HUDEP-2 (cell line): ENCODE measurements around the gene ALCAM.
"Not testable (repeated sequence)": the region's sequence is repeated elsewhere in the genome, so short reads cannot be mapped to it uniquely, and the experiment has no call there.

ENCODE experiments used
- DNase-seq, 76 experiments: peaks; one replicate each; lab custom pipeline; 2025; ENCODE audit not compliant: unreplicated experiment in 76 of 76; lab: John Stamatoyannopoulos, UW

ALCAM gene

GRCh38 chr3:105561876-105562275 lies 195.2 kb downstream of the ALCAM start:
- DNase-seq = no peak

- no peak for DNase-seq
Observed at GRCh38 chr3:105564546-105565288, 198.0 kb downstream of the ALCAM start.

GRCh38 chr3:105571005-105571404 lies 204.3 kb downstream of the ALCAM start:
- no peak for DNase-seq

GRCh38 chr3:105572501-105572900 lies 205.8 kb downstream of the ALCAM start:
- no peak for DNase-seq

- no peak for DNase-seq
Observed at GRCh38 chr3:105579439-105579838, 212.7 kb downstream of the ALCAM start.

- DNase-seq = no peak
Observed at GRCh38 chr3:105580296-105580965, 213.7 kb downstream of the ALCAM start.

- DNase-seq = no peak
Observed at GRCh38 chr3:105582015-105582414, 215.3 kb downstream of the ALCAM start.

- DNase-seq = no peak
Observed at GRCh38 chr3:105584003-105584790, 217.5 kb downstream of the ALCAM start.

GRCh38 chr3:105593315-105593714 lies 226.6 kb downstream of the ALCAM start:
- no peak for DNase-seq

GRCh38 chr3:105594219-105594618 lies 227.5 kb downstream of the ALCAM start:
- DNase-seq = no peak

GRCh38 chr3:105598042-105598796 lies 231.5 kb downstream of the ALCAM start:
- no peak for DNase-seq

GRCh38 chr3:105599350-105599749 lies 232.6 kb downstream of the ALCAM start:
- DNase-seq = no peak

GRCh38 chr3:105601756-105602155 lies 235.0 kb downstream of the ALCAM start:
- DNase-seq = not testable (repeated sequence)

GRCh38 chr3:105602286-105602685 lies 235.6 kb downstream of the ALCAM start:
- not testable (repeated sequence) for DNase-seq

- DNase-seq = not testable (repeated sequence)
Observed at GRCh38 chr3:105603516-105603915, 236.8 kb downstream of the ALCAM start.

GRCh38 chr3:105606016-105606415 lies 239.3 kb downstream of the ALCAM start:
- DNase-seq = no peak

- DNase-seq = no peak
Observed at GRCh38 chr3:105608623-105609022, 241.9 kb downstream of the ALCAM start.

GRCh38 chr3:105610473-105610872 lies 243.8 kb downstream of the ALCAM start:
- no peak for DNase-seq

GRCh38 chr3:105611304-105612192 lies 244.8 kb downstream of the ALCAM start:
- DNase-seq = no peak

GRCh38 chr3:105613120-105613519 lies 246.4 kb downstream of the ALCAM start:
- no peak for DNase-seq
